Trophoblast cell (in vitro differentiated cells and primary cell): ENCODE measurements around the gene DNAH3.

Experiments used
- DNase-seq, 2 donors: peaks; one replicate each; pipeline ENCODE4 v3.0.0-alpha.2; 2016
- H2AFZ ChIP-seq: 2 replicates; pipeline ENCODE4 v1.6.1; 2013; ENCODE audit warnings: low read length, moderate library complexity, mild to moderate bottlenecking; ENCODE audit not compliant: insufficient read depth, poor library complexity
- H2AK5ac ChIP-seq: 2 replicates; pipeline ENCODE4 v1.6.1; 2013; ENCODE audit warnings: mild to moderate bottlenecking, low read length
- H2BK120ac ChIP-seq: 2 replicates; pipeline ENCODE4 v1.6.1; 2013; ENCODE audit warnings: low read length, mild to moderate bottlenecking, moderate library complexity; ENCODE audit not compliant: insufficient read depth, poor library complexity
- H2BK12ac ChIP-seq: 2 replicates; pipeline ENCODE4 v1.6.1; 2013; ENCODE audit warnings: mild to moderate bottlenecking, low read length, moderate library complexity
- H2BK5ac ChIP-seq: 2 replicates; pipeline ENCODE4 v1.6.1; 2013; ENCODE audit warnings: low read length, low read depth, moderate library complexity, mild to moderate bottlenecking; ENCODE audit not compliant: poor library complexity
- H3K14ac ChIP-seq: 2 replicates; pipeline ENCODE4 v1.6.1; 2013; ENCODE audit warnings: mild to moderate bottlenecking, low read length
- H3K18ac ChIP-seq: 2 replicates; pipeline ENCODE4 v1.6.1; 2013; ENCODE audit warnings: mild to moderate bottlenecking, low read length
- H3K23ac ChIP-seq: 2 replicates; pipeline ENCODE4 v1.6.1; 2013; ENCODE audit warnings: low read length
- H3K27ac ChIP-seq: 2 replicates; pipeline ENCODE4 v1.5.1; 2013; ENCODE audit warnings: low read depth, mild to moderate bottlenecking, inconsistent platforms, low read length, moderate library complexity
- H3K27me3 ChIP-seq: 2 replicates; pipeline ENCODE4 v1.6.1; 2013; ENCODE audit warnings: inconsistent platforms, mild to moderate bottlenecking, low read length, moderate library complexity; ENCODE audit not compliant: insufficient read depth
- H3K36me3 ChIP-seq, 2 experiments: 1 replicate in 1 of 2; 2 replicates in 1 of 2; pipeline ENCODE4 v1.6.1; 2013; ENCODE audit warnings: low read length in 2 of 2, mild to moderate bottlenecking in 2 of 2, moderate library complexity in 1 of 2; ENCODE audit not compliant: insufficient read depth in 2 of 2, control insufficient read depth in 1 of 2
- H3K4ac ChIP-seq: 2 replicates; pipeline ENCODE4 v1.6.1; 2013; ENCODE audit warnings: low read depth, mild to moderate bottlenecking, low read length, moderate library complexity
- H3K4me1 ChIP-seq, 2 experiments: 1 replicate in 1 of 2; 2 replicates in 1 of 2; pipeline ENCODE4 v1.6.1; 2013; ENCODE audit warnings: low read length in 2 of 2, mild to moderate bottlenecking in 2 of 2, moderate library complexity in 1 of 2; ENCODE audit not compliant: insufficient read depth in 2 of 2, control insufficient read depth in 1 of 2
- H3K4me2 ChIP-seq: 2 replicates; pipeline ENCODE4 v1.6.1; 2013; ENCODE audit warnings: inconsistent platforms, mild to moderate bottlenecking, low read length, moderate library complexity
- H3K4me3 ChIP-seq: 2 replicates; pipeline ENCODE4 v1.5.1; 2013; ENCODE audit warnings: mild to moderate bottlenecking, low read depth, low read length, inconsistent platforms
- H3K79me1 ChIP-seq: one replicate; pipeline ENCODE4 v1.6.1; 2013; ENCODE audit warnings: low read length
- H3K79me2 ChIP-seq: 2 replicates; pipeline ENCODE4 v1.6.1; 2013; ENCODE audit warnings: low read length, mild to moderate bottlenecking; ENCODE audit not compliant: control insufficient read depth, insufficient read depth, poor library complexity
- H3K9ac ChIP-seq: 2 replicates; pipeline ENCODE4 v1.6.1; 2013; ENCODE audit warnings: mild to moderate bottlenecking, low read length
- H3K9me3 ChIP-seq: 2 replicates; pipeline ENCODE4 v1.6.1; 2013; ENCODE audit warnings: low read depth, mild to moderate bottlenecking, control low read depth, inconsistent platforms, low read length; ENCODE audit not compliant: insufficient read depth
- H4K12ac ChIP-seq: 2 replicates; pipeline ENCODE4 v1.6.1; 2013; ENCODE audit warnings: low read depth, mild to moderate bottlenecking, low read length, moderate library complexity
- H4K8ac ChIP-seq: 2 replicates; pipeline ENCODE4 v1.6.1; 2013; ENCODE audit warnings: low read depth, mild to moderate bottlenecking, low read length, moderate library complexity
- H4K91ac ChIP-seq: one replicate; pipeline ENCODE4 v1.6.1; 2013; ENCODE audit warnings: low read depth, mild to moderate bottlenecking, low read length, moderate library complexity
- WGBS: extraction: QIAGEN DNeasy Blood & Tissue Kit; methylation state at CpG from one replicate; pipeline ENCODE4 v1.1.7; 2013; ENCODE audit warnings: missing lambda C conversion rate; ENCODE audit not compliant: insufficient read length, insufficient coverage; ENCODE audit errors: extremely low coverage; 5-methylcytosine and 5-hydroxymethylcytosine counted together

DNAH3 gene

GRCh38 chr16:20894388-20894787 lies 256.3 kb downstream of the DNAH3 start:
- Histone ChIP-seq H3K18ac (no peak overlapping the region), H3K23ac (no peak overlapping the region), H3K4me2 (no peak overlapping the region), H2BK5ac (no peak overlapping the region), H4K91ac (no peak overlapping the region), H3K27me3 (no peaks in the 10 kb centered on the region), H3K79me1 (no peaks in the 10 kb centered on the region), H3K4ac (no peak overlapping the region), H4K8ac (no peak overlapping the region), H3K79me2 (peaks cover 4% of the 10 kb centered on the region), H3K27ac (no peak overlapping the region), H2AFZ (no peak overlapping the region), H3K9me3 (no peaks in the 10 kb centered on the region), H3K4me3 (no peak overlapping the region), H3K36me3 (peaks cover 2 to 21% of the 10 kb centered on the region in 2 experiments), H3K4me1 (peaks cover 3 to 7% of the 10 kb centered on the region in 2 experiments), H2BK120ac (no peak overlapping the region), H4K12ac (no peak overlapping the region), H2BK12ac (no peak overlapping the region), H3K14ac (no peak overlapping the region), H2AK5ac (no peak overlapping the region), H3K9ac (no peak overlapping the region)
- no CpG with 5 or more reads among the region's 2 CpGs for WGBS
- DNase-seq = no peak

- H2BK5ac ChIP-seq = no peak overlapping the region
- no peak overlapping the region for H3K27ac ChIP-seq
- DNase-seq = peak in 1 of 2 donors; percentile 67
- H2AFZ ChIP-seq = no peak overlapping the region
- H3K79me2 ChIP-seq = peaks cover 3% of the 10 kb centered on the region
- no peak overlapping the region for H3K4me3 ChIP-seq
- H3K4me1 ChIP-seq = peaks cover 3 to 5% of the 10 kb centered on the region in 2 experiments
- no peak overlapping the region for H3K18ac ChIP-seq
- no peak overlapping the region for H3K4ac ChIP-seq
- H3K4me2 ChIP-seq = no peak overlapping the region
- no peak overlapping the region for H3K9ac ChIP-seq
- no peak overlapping the region for H3K23ac ChIP-seq
- peaks cover 4 to 14% of the 10 kb centered on the region in 2 experiments for H3K36me3 ChIP-seq
- no peak overlapping the region for H2AK5ac ChIP-seq
- H4K8ac ChIP-seq = no peak overlapping the region
- H3K27me3 ChIP-seq = no peaks in the 10 kb centered on the region
- H3K9me3 ChIP-seq = no peaks in the 10 kb centered on the region
- no peak overlapping the region for H3K14ac ChIP-seq
- H2BK120ac ChIP-seq = no peak overlapping the region
- H2BK12ac ChIP-seq = no peak overlapping the region
- no peak overlapping the region for H4K91ac ChIP-seq
- no peaks in the 10 kb centered on the region for H3K79me1 ChIP-seq
- WGBS = no CpG with 5 or more reads among the region's 4 CpGs
- H4K12ac ChIP-seq = no peak overlapping the region
Observed at GRCh38 chr16:20889625-20890275, 260.9 kb downstream of the DNAH3 start.

- Histone ChIP-seq H3K27ac (no peak overlapping the region), H3K18ac (no peak overlapping the region), H3K23ac (no peak overlapping the region), H3K4me2 (no peak overlapping the region), H3K14ac (no peak overlapping the region), H2BK120ac (no peak overlapping the region), H2AK5ac (no peak overlapping the region), H2AFZ (no peak overlapping the region), H2BK12ac (no peak overlapping the region), H3K4me3 (no peak overlapping the region), H2BK5ac (no peak overlapping the region), H4K91ac (no peak overlapping the region), H3K27me3 (no peaks in the 10 kb centered on the region), H3K4ac (no peak overlapping the region), H4K12ac (no peak overlapping the region), H3K4me1 (peaks cover 5% of the 10 kb centered on the region in 2 experiments), H4K8ac (no peak overlapping the region), H3K9ac (no peak overlapping the region), H3K79me2 (peaks cover 3% of the 10 kb centered on the region), H3K79me1 (no peaks in the 10 kb centered on the region), H3K9me3 (no peaks in the 10 kb centered on the region), H3K36me3 (peaks cover 6 to 8% of the 10 kb centered on the region in 2 experiments)
- no CpG with 5 or more reads among the region's 1 CpG for WGBS
- DNase-seq = no peak
Observed at GRCh38 chr16:20887207-20887606, 263.4 kb downstream of the DNAH3 start.

GRCh38 chr16:20886320-20886719 lies 264.3 kb downstream of the DNAH3 start:
- H2BK5ac ChIP-seq = no peak overlapping the region
- H2BK120ac ChIP-seq = no peak overlapping the region
- H3K36me3 ChIP-seq = peaks cover 2 to 4% of the 10 kb centered on the region in 2 experiments
- no peak overlapping the region for H3K27ac ChIP-seq
- H3K9me3 ChIP-seq = no peaks in the 10 kb centered on the region
- H2AFZ ChIP-seq = no peak overlapping the region
- H2AK5ac ChIP-seq = no peak overlapping the region
- H4K91ac ChIP-seq = no peak overlapping the region
- no peak overlapping the region for H3K23ac ChIP-seq
- H3K18ac ChIP-seq = no peak overlapping the region
- H4K8ac ChIP-seq = no peak overlapping the region
- H3K9ac ChIP-seq = no peak overlapping the region
- H3K4me2 ChIP-seq = no peak overlapping the region
- WGBS = no CpG with 5 or more reads among the region's 1 CpG
- H4K12ac ChIP-seq = no peak overlapping the region
- no peak overlapping the region for H3K4me3 ChIP-seq
- DNase-seq = no peak
- peaks cover 5% of the 10 kb centered on the region in 2 experiments for H3K4me1 ChIP-seq
- no peak overlapping the region for H3K4ac ChIP-seq
- H3K14ac ChIP-seq = no peak overlapping the region
- H3K27me3 ChIP-seq = no peaks in the 10 kb centered on the region
- no peak overlapping the region for H2BK12ac ChIP-seq
- H3K79me2 ChIP-seq = no peaks in the 10 kb centered on the region
- no peaks in the 10 kb centered on the region for H3K79me1 ChIP-seq
